ENCODE data around the gene TBATA. TPM values are rescaled to one million over a fixed set of nuclear protein-coding genes. Genes with fewer than 3 reads are reported as not detected.

TBATA gene, protein sequence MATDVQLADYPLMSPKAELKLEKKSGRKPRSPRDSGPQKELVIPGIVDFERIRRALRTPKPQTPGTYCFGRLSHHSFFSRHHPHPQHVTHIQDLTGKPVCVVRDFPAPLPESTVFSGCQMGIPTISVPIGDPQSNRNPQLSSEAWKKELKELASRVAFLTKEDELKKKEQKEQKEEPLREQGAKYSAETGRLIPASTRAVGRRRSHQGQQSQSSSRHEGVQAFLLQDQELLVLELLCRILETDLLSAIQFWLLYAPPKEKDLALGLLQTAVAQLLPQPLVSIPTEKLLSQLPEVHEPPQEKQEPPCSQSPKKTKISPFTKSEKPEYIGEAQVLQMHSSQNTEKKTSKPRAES
- not detected in 2 replicates for total RNA-seq

DNA sequence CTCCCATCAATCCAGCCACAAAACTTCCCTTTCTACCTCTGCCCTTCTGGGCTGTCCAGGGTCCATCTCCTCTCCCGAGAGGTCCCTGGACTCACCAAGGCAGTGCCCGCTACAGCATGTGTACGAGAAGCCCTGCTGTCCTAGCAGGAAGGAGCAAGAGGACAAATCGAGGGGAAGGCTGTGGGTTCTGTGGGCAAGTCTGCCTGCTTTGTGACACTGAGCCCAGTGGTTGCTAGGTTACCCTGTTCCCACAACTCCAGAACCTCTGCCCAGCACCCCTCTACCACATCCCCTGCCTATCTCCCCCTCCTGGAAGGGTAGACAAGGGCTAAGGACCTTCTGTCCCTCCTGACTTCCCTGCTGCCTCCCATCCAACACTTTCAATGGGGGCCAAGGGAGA is at the start of gene TBATA:
TSS of gene TBATA (minus strand) at position 188 of the 400 bp plus-strand sequence. CDS start 1,998 bp downstream, outside the sequence.

DNA sequence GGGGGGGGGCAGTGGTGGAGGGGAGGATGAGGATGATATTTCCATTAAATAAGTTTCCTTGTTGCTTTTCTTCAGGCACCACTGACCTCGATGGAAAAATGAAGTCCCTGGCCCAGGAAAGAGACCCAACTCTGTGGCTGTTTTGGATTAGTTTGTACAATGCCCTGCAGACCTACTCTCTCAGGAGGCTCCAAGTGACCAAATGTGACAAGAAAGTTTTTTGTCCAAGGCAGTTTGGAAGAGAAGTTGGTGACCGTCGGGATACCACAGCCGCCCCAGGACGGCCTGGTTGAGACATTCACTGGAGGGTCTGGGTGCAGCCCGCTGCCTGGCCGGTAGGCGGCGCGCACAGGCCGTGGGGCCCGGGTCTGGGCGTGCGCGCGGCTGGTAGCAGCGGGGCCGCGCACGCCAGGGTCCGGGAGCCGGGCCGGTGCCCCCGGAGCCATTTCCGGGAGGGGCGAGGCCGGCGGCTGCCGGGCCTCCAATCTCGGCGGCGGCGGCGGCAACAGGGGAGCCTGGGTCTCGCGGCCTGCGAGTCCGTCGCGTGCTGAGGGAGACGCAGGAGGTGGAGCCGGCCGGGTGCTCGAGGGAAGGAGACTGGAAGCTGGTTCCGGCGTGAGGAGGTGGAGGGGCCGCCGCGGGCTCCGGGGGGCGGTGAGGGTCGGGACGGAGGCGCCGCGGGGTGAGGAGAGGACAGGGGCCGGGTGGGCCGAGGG is 30.5 kb upstream of the TBATA start, which contains the start of gene SGPL1:
TSS of gene SGPL1 (plus strand) at position 445 of the 716 bp plus-strand sequence. CDS start 906 bp downstream, outside the sequence.

Other genes starting within 250 kb of the TBATA start
- not detected in 2 replicates for gene PRF1, start 182.6 kb downstream of the TBATA start, total RNA-seq
- 4.0 and 4.8 TPM in 2 replicates for gene ADAMTS14, start 112.9 kb downstream of the TBATA start, total RNA-seq
- gene SGPL1, start 30.6 kb upstream of the TBATA start, total RNA-seq = 28.0 and 40.0 TPM in 2 replicates
- 23.5 and 30.5 TPM in 2 replicates for gene PCBD1, start 103.2 kb upstream of the TBATA start, total RNA-seq

All from uterine smooth muscle cell (primary cell).